ENCODE results near the gene CPN2. TPM values are rescaled to one million over a fixed set of nuclear protein-coding genes. Genes with fewer than 3 reads are reported as not detected.

Gene CPN2
- total and polyA plus RNA-seq, 2 of the 13 experiments (the other 11 are each of a cell fraction or from before 2014, with no cell fraction given) = 26.7 to 27.7 TPM

GRCh38 chr3:194333212-194333980 is 17.7 kb downstream of the CPN2 start (continued):
- TF ChIP-seq, protein P1, sequence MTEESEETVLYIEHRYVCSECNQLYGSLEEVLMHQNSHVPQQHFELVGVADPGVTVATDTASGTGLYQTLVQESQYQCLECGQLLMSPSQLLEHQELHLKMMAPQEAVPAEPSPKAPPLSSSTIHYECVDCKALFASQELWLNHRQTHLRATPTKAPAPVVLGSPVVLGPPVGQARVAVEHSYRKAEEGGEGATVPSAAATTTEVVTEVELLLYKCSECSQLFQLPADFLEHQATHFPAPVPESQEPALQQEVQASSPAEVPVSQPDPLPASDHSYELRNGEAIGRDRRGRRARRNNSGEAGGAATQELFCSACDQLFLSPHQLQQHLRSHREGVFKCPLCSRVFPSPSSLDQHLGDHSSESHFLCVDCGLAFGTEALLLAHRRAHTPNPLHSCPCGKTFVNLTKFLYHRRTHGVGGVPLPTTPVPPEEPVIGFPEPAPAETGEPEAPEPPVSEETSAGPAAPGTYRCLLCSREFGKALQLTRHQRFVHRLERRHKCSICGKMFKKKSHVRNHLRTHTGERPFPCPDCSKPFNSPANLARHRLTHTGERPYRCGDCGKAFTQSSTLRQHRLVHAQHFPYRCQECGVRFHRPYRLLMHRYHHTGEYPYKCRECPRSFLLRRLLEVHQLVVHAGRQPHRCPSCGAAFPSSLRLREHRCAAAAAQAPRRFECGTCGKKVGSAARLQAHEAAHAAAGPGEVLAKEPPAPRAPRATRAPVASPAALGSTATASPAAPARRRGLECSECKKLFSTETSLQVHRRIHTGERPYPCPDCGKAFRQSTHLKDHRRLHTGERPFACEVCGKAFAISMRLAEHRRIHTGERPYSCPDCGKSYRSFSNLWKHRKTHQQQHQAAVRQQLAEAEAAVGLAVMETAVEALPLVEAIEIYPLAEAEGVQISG (CRISPR knock-in tag; IDR thresholded peaks at IDR 0.05) = peak; percentile 76
- TF ChIP-seq MLX (CRISPR knock-in tag; IDR thresholded peaks at IDR 0.05) = peak; percentile 32; the same call in 1 of the 2 replicates
- peak; percentile 71; the same call in 1 of the 2 replicates for TF ChIP-seq SPEN (CRISPR knock-in tag; IDR thresholded peaks at IDR 0.05; ENCODE audit: low read depth)
- TF ChIP-seq NCOA1 (CRISPR knock-in tag; IDR thresholded peaks at IDR 0.05) = 0 out of 2 replicates have a peak, but pooled peaks have one; percentile 46
- peak; percentile 74; the same call in 1 of the 2 replicates for TF ChIP-seq ZNF768 (CRISPR knock-in tag; IDR thresholded peaks at IDR 0.05)
- TF ChIP-seq, protein P2, sequence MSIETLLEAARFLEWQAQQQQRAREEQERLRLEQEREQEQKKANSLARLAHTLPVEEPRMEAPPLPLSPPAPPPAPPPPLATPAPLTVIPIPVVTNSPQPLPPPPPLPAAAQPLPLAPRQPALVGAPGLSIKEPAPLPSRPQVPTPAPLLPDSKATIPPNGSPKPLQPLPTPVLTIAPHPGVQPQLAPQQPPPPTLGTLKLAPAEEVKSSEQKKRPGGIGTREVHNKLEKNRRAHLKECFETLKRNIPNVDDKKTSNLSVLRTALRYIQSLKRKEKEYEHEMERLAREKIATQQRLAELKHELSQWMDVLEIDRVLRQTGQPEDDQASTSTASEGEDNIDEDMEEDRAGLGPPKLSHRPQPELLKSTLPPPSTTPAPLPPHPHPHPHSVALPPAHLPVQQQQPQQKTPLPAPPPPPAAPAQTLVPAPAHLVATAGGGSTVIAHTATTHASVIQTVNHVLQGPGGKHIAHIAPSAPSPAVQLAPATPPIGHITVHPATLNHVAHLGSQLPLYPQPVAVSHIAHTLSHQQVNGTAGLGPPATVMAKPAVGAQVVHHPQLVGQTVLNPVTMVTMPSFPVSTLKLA (IDR thresholded peaks at IDR 0.05) = peak; percentile 53; the same call in 1 of the 2 replicates
- TF ChIP-seq ZNF431 (CRISPR knock-in tag; IDR thresholded peaks at IDR 0.05; ENCODE audit: borderline replicate concordance, low read depth) = peak; percentile 95
- TF ChIP-seq ZNF124 (CRISPR knock-in tag; IDR thresholded peaks at IDR 0.05) = peak; percentile 42; the same call in 1 of the 2 replicates
- 0 out of 2 replicates have a peak, but pooled peaks have one; percentile 40 for TF ChIP-seq FIP1L1 (IDR thresholded peaks at IDR 0.05; ENCODE audit: borderline replicate concordance, insufficient read depth, low read depth, low read length)
- TF ChIP-seq FOXO1 (CRISPR knock-in tag; IDR thresholded peaks at IDR 0.05) = peak; percentile 26; the same call in 1 of the 2 replicates
- TF ChIP-seq, protein P3, sequence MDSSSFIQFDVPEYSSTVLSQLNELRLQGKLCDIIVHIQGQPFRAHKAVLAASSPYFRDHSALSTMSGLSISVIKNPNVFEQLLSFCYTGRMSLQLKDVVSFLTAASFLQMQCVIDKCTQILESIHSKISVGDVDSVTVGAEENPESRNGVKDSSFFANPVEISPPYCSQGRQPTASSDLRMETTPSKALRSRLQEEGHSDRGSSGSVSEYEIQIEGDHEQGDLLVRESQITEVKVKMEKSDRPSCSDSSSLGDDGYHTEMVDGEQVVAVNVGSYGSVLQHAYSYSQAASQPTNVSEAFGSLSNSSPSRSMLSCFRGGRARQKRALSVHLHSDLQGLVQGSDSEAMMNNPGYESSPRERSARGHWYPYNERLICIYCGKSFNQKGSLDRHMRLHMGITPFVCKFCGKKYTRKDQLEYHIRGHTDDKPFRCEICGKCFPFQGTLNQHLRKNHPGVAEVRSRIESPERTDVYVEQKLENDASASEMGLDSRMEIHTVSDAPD (CRISPR knock-in tag; IDR thresholded peaks at IDR 0.05) = no peak
- peak; percentile 98 for TF ChIP-seq DMAP1 (CRISPR knock-in tag; IDR thresholded peaks at IDR 0.05)
- TF ChIP-seq SNAPC2 (CRISPR knock-in tag; IDR thresholded peaks at IDR 0.05) = no peak; the same call in 1 of the 2 replicates
- TF ChIP-seq FOXP1 (IDR thresholded peaks at IDR 0.05) = no peak
- 0 out of 2 replicates have a peak, but pooled peaks have one; percentile 6 for TF ChIP-seq FOXP1 (CRISPR knock-in tag; IDR thresholded peaks at IDR 0.05)
- TF ChIP-seq XBP1 (CRISPR knock-in tag; IDR thresholded peaks at IDR 0.05) = no peak; the same call in 1 of the 2 replicates
- no peak for TF ChIP-seq RBM22 (optimal IDR thresholded peaks at IDR 0.05; ENCODE audit: low read length)
- no peak for TF ChIP-seq SRSF9 (IDR thresholded peaks at IDR 0.05; ENCODE audit: borderline replicate concordance, insufficient read depth, low read depth, low read length, poor library complexity, severe bottlenecking)
- TF ChIP-seq ZNF747 (CRISPR knock-in tag; IDR thresholded peaks at IDR 0.05; ENCODE audit: borderline replicate concordance) = peak; percentile 82; the same call in 1 of the 2 replicates
